HCT116 (cell line): ENCODE results near the gene RSRC1. TPM values are rescaled to one million over a fixed set of nuclear protein-coding genes. Genes with fewer than 3 reads are reported as not detected.

Source experiments
- ATAC-seq: fragments of 200-7000 bp; cut with Tn5 transposase; 2 replicates; pipeline ENCODE4 v1.9.1; 2020; ENCODE audit warnings: mild to moderate bottlenecking, moderate library complexity
- BruUV-seq: library from RNA; stranded (reverse); fragments of 400-500 nt; replicated peaks from 2 replicates; lab custom pipeline; 2021; lab: Mats Ljungman, UMichigan
- CTCF ChIA-PET: fragments of 300-600 bp; sonication (Branson Sonifier 250); formaldehyde crosslinking; loops from one replicate; lab custom pipeline; 2021; ENCODE audit warnings: antibody characterized with exemption; lab: Charles Lee
- POLR2A ChIA-PET: fragments of 300-600, 350-600 bp; sonication (Branson Sonifier 250); formaldehyde crosslinking; loops from one replicate; lab custom pipeline; 2021; ENCODE audit warnings: antibody characterized with exemption; lab: Charles Lee
- RAD21 ChIA-PET, 2 experiments: fragments of 300-600 bp; sonication (Branson Sonifier 250); formaldehyde crosslinking; loops; one replicate each; lab custom pipeline; 2023; ENCODE audit warnings: low total read pairs in 2 of 2; ENCODE audit not compliant: uncharacterized antibody in 2 of 2, unreplicated experiment in 2 of 2, low non-redundant PET in 1 of 2; lab: Charles Lee
- DNase-seq: peaks from one replicate; pipeline ENCODE4 v3.0.0-alpha.2; 2010; ENCODE audit warnings: low read depth, low spot score
- H2AFZ ChIP-seq: fragments of 200-600 bp; shearing (Covaris generic), sonication (generic); 2 replicates; pipeline ENCODE4 v1.6.1; 2017; ENCODE audit warnings: low read depth, mixed run types, mixed read lengths, antibody characterized with exemption, low read length; ENCODE audit not compliant: poor library complexity, severe bottlenecking
- H3K27ac ChIP-seq: 2 replicates; pipeline ENCODE4 v1.5.1; 2012; ENCODE audit warnings: low read depth, low read length
- H3K27me3 ChIP-seq: fragments of 200-600 bp; sonication (generic); 2 replicates; pipeline ENCODE4 v1.6.1; 2016; ENCODE audit warnings: mixed run types, low read length, mixed read lengths; ENCODE audit not compliant: insufficient read depth
- H3K36me3 ChIP-seq, 2 experiments: fragments of 200-500 bp in 1 of 2; fragments of 200-600 bp in 1 of 2; sonication (Bioruptor generic) in 1 of 2; sonication (generic) in 1 of 2; 2 replicates each; pipeline versions ENCODE4 v1.5.1 to v1.6.1; 2014 to 2016; ENCODE audit warnings: low read length in 2 of 2, inconsistent platforms in 1 of 2, mixed read lengths in 1 of 2, mixed run types in 1 of 2; ENCODE audit not compliant: insufficient read depth in 2 of 2, control insufficient read depth in 1 of 2
- H3K4me1 ChIP-seq, 2 experiments: fragments of 200-600 bp in 1 of 2; sonication (generic) in 1 of 2; 2 replicates each; pipeline versions ENCODE4 v1.5.1 to v1.6.1; 2012 to 2017; ENCODE audit warnings: low read length in 2 of 2, inconsistent platforms in 1 of 2, mild to moderate bottlenecking in 1 of 2, mixed read lengths in 1 of 2, mixed run types in 1 of 2, moderate library complexity in 1 of 2; ENCODE audit not compliant: insufficient read depth in 2 of 2, control insufficient read depth in 1 of 2
- H3K4me2 ChIP-seq: fragments of 200-600 bp; sonication (generic); 2 replicates; pipeline ENCODE4 v1.6.1; 2017; ENCODE audit warnings: mixed run types, low read length, mixed read lengths
- H3K4me3 ChIP-seq, 2 experiments: fragments of 200-600 bp in 1 of 2; sonication (generic) in 1 of 2; replicated peaks in 1 of 2; 2 replicates each; pipeline ENCODE4 v1.5.1; 2011 to 2016; ENCODE audit warnings: low read length in 2 of 2, control low read depth in 1 of 2, low read depth in 1 of 2, mild to moderate bottlenecking in 1 of 2, mixed read lengths in 1 of 2, mixed run types in 1 of 2
- H3K79me2 ChIP-seq: fragments of 200-600 bp; sonication (generic); 2 replicates; pipeline ENCODE4 v1.6.1; 2017; ENCODE audit warnings: mild to moderate bottlenecking, mixed run types, low read length, moderate library complexity, mixed read lengths; ENCODE audit not compliant: insufficient read depth
- H3K9ac ChIP-seq: fragments of 200-600 bp; sonication (generic); 2 replicates; pipeline ENCODE4 v1.6.1; 2016; ENCODE audit warnings: low read length, mixed read lengths
- H3K9me2 ChIP-seq: fragments of 200-600 bp; sonication (generic), shearing (Covaris generic); 2 replicates; pipeline ENCODE4 v1.6.1; 2017; ENCODE audit warnings: mixed run types, mild to moderate bottlenecking, moderate library complexity; ENCODE audit not compliant: insufficient read depth
- H3K9me3 ChIP-seq, 2 experiments: fragments of 200-500 bp in 1 of 2; fragments of 200-600 bp in 1 of 2; sonication (Bioruptor generic) in 1 of 2; sonication (generic) in 1 of 2; 2 replicates each; pipeline ENCODE4 v1.6.1; 2014 to 2017; ENCODE audit warnings: low read length in 2 of 2, mixed read lengths in 2 of 2, inconsistent platforms in 1 of 2, low read depth in 1 of 2, mild to moderate bottlenecking in 1 of 2, mixed run types in 1 of 2, moderate library complexity in 1 of 2; ENCODE audit not compliant: control insufficient read depth in 1 of 2, insufficient read depth in 1 of 2
- H4K20me1 ChIP-seq: fragments of 200-600 bp; sonication (generic), shearing (Covaris generic); 2 replicates; pipeline ENCODE4 v1.6.1; 2017; ENCODE audit warnings: mixed run types, mild to moderate bottlenecking, moderate library complexity; ENCODE audit not compliant: insufficient read depth
- CEBPB ChIP-seq: IDR thresholded peaks from 2 replicates; pipeline ENCODE4 v1.6.1; 2012; ENCODE audit warnings: low read depth
- CTCF ChIP-seq, 3 experiments: fragments of 200-600 bp in 1 of 3; sonication (generic) in 1 of 3; IDR thresholded peaks in 2 of 3; conservative IDR thresholded peaks in 1 of 3; 2 replicates each; pipeline ENCODE4 v1.5.1; 2012 to 2017; ENCODE audit warnings: low read depth in 2 of 3, low read length in 2 of 3, antibody characterized with exemption in 1 of 3, borderline replicate concordance in 1 of 3, control low read depth in 1 of 3, mild to moderate bottlenecking in 1 of 3, mixed read lengths in 1 of 3, mixed run types in 1 of 3, moderate library complexity in 1 of 3; ENCODE audit not compliant: insufficient read depth in 1 of 3
- ELF1 ChIP-seq: IDR thresholded peaks from 2 replicates; pipeline ENCODE4 v1.6.1; 2012; ENCODE audit warnings: low read depth, borderline replicate concordance
- POLR2AphosphoS5 ChIP-seq: IDR thresholded peaks from 2 replicates; pipeline ENCODE4 v1.6.1; 2011; ENCODE audit warnings: mild to moderate bottlenecking, low read depth, low read length, moderate library complexity
- RAD21 ChIP-seq: IDR thresholded peaks from 2 replicates; pipeline ENCODE4 v1.6.1; 2012; ENCODE audit warnings: low read depth, mild to moderate bottlenecking
- REST ChIP-seq: IDR thresholded peaks from 2 replicates; pipeline ENCODE4 v1.6.1; 2012; ENCODE audit warnings: low read depth
- YY1 ChIP-seq: IDR thresholded peaks from 2 replicates; pipeline ENCODE4 v1.6.1; 2011; ENCODE audit warnings: low read length, low read depth, moderate library complexity, mild to moderate bottlenecking; ENCODE audit not compliant: insufficient replicate concordance; ENCODE audit errors: extremely low read depth
- ZFX ChIP-seq: fragments of 450-650 bp; IDR thresholded peaks from 2 replicates; pipeline ENCODE4 v1.6.1; 2017
- ZNF274 ChIP-seq: fragments of 200-500 bp; sonication (Bioruptor generic); IDR thresholded peaks from 2 replicates; pipeline ENCODE4 v1.6.1; 2014; ENCODE audit warnings: mild to moderate bottlenecking, low read depth, low read length, inconsistent platforms
- intact Hi-C: fragments of 100-400 bp; cut with micrococcal nuclease; formaldehyde crosslinking; loops from 2 replicates; pipeline ENCODE4 v1.10.0; 2022
- total RNA-seq: library from RNA; stranded (reverse); gene quantifications from one replicate; pipeline ENCODE4 v1.2.1, GENCODE V29; 2021; ENCODE audit not compliant: unreplicated experiment

The RSRC1 gene
- total RNA-seq, 1 experiment from 2014 or later, result 37.1 TPM

- Histone ChIP-seq H3K9me2 (no peaks in the 10 kb centered on the region), H2AFZ (no peak overlapping the region), H3K4me1 (no peaks in the 10 kb centered on the region), H3K36me3 (no peaks in the 10 kb centered on the region), H3K9ac (no peak overlapping the region), H3K9me3 (no peaks in the 10 kb centered on the region), H3K27me3 (no peaks in the 10 kb centered on the region), H3K79me2 (no peaks in the 10 kb centered on the region), H3K4me3 (no peak overlapping the region), H3K4me2 (no peak overlapping the region), H3K27ac (no peak overlapping the region), H4K20me1 (no peaks in the 10 kb centered on the region)
- TF ChIP-seq CEBPB, result no peak
- no peak for TF ChIP-seq RAD21
- no peak for TF ChIP-seq REST
- no peak for TF ChIP-seq CTCF (IDR thresholded peaks at IDR 0.05 in 2 of 3, conservative IDR thresholded peaks at IDR 0.05 in 1 of 3; ENCODE audit: borderline replicate concordance in 1 of 3, insufficient read depth in 1 of 3, low read depth in 2 of 3, low read length in 2 of 3)
- no peak for TF ChIP-seq ZFX
- TF ChIP-seq ZNF274, result no peak
- TF ChIP-seq ELF1, result no peak
- TF ChIP-seq POLR2AphosphoS5, result no peak
- no peak for TF ChIP-seq YY1
- ChIA-PET POLR2A (no interaction called here), RAD21 (no interaction called here), CTCF (no interaction called here)
- ATAC-seq, result no peak
- intact Hi-C loops, result no loop called here
- DNase-seq, result no peak
- BruUV-seq, result no TSS peak
Observed at GRCh38 chr3:158352551-158352950, 242.7 kb downstream of the RSRC1 start.
